HCT116 (cell line): Measurements from ENCODE around the gene ING1. TPM values are rescaled to one million over a fixed set of nuclear protein-coding genes. Genes with fewer than 3 reads are reported as not detected.

Experiments used
- total RNA-seq: library from RNA; stranded (reverse); gene quantifications from one replicate; pipeline ENCODE4 v1.2.1, GENCODE V29; 2021; ENCODE audit not compliant: unreplicated experiment

Gene ING1
- total RNA-seq, 1 experiment from 2014 or later = 27.0 TPM

Other genes with a start within 250 kb of the ING1 start
- gene RAB20, start 152.0 kb upstream of the ING1 start, total RNA-seq = 10.6 TPM
- gene NAXD, start 98.2 kb upstream of the ING1 start, total RNA-seq = 32.1 TPM
- gene CARS2, start 7.6 kb upstream of the ING1 start, total RNA-seq = 52.9 TPM
- 173 TPM for gene ANKRD10, start 201.4 kb downstream of the ING1 start, total RNA-seq